ENCODE results near the gene ALKBH8. TPM values are rescaled to one million over a fixed set of nuclear protein-coding genes. Genes with fewer than 3 reads are reported as not detected.

ALKBH8 gene
- total RNA-seq (5.8 and 6.1 TPM in 2 replicates), polyA plus RNA-seq (3.5 and 6.5 TPM in 2 replicates)

- TF ChIP-seq CTCF (IDR thresholded peaks at IDR 0.05; ENCODE audit: low read depth, low read length) = no peak
- Histone ChIP-seq H3K9me3 (ENCODE audit: low read depth) (no peaks in the 10 kb centered on the region), H3K4me1 (ENCODE audit: low read depth) (peaks cover 10% of the 10 kb centered on the region), H3K36me3 (no peaks in the 10 kb centered on the region), H3K27ac (peak within 1 kb of the TSS; percentile 77), H3K4me3 (peak within 1 kb of the TSS; percentile 78), H3K27me3 (no peaks in the 10 kb centered on the region)
- DNase-seq (ENCODE audit: low read depth in 1 of 2, low spot score in 1 of 2) = peak; percentile 72 to 77
These were observed at the start of gene ALKBH8 for GRCh38 chr11:107565219-107565937. TSS of gene ALKBH8 (minus strand) at chr11:107565735. CDS start at chr11:107560893, 4,842 bp downstream.

- H3K4me3 ChIP-seq = no peak overlapping the region
- no peaks in the 10 kb centered on the region for H3K9me3 ChIP-seq (ENCODE audit: low read depth)
- TF ChIP-seq CTCF (IDR thresholded peaks at IDR 0.05; ENCODE audit: low read depth, low read length) = no peak
- H3K27me3 ChIP-seq = no peaks in the 10 kb centered on the region
- H3K27ac ChIP-seq = no peak overlapping the region
- no peaks in the 10 kb centered on the region for H3K4me1 ChIP-seq (ENCODE audit: low read depth)
- no peak for DNase-seq (ENCODE audit: low read depth in 1 of 2, low spot score in 1 of 2)
- no peaks in the 10 kb centered on the region for H3K36me3 ChIP-seq
These were observed 46.9 kb upstream of the ALKBH8 start for GRCh38 chr11:107612445-107612844.

GRCh38 chr11:107609400-107610218 is 44.1 kb upstream of the ALKBH8 start:
- Histone ChIP-seq H3K27me3 (no peaks in the 10 kb centered on the region), H3K4me3 (no peak overlapping the region), H3K4me1 (ENCODE audit: low read depth) (no peaks in the 10 kb centered on the region), H3K9me3 (ENCODE audit: low read depth) (no peaks in the 10 kb centered on the region), H3K36me3 (no peaks in the 10 kb centered on the region), H3K27ac (no peak overlapping the region)
- no peak for DNase-seq (ENCODE audit: low read depth in 1 of 2, low spot score in 1 of 2)
- no peak for TF ChIP-seq CTCF (IDR thresholded peaks at IDR 0.05; ENCODE audit: low read depth, low read length)

- TF ChIP-seq CTCF (IDR thresholded peaks at IDR 0.05; ENCODE audit: low read depth, low read length) = no peak
- Histone ChIP-seq H3K4me1 (ENCODE audit: low read depth) (no peaks in the 10 kb centered on the region), H3K36me3 (no peaks in the 10 kb centered on the region), H3K27ac (no peak overlapping the region), H3K9me3 (ENCODE audit: low read depth) (no peaks in the 10 kb centered on the region), H3K4me3 (no peak overlapping the region), H3K27me3 (no peaks in the 10 kb centered on the region)
- DNase-seq (ENCODE audit: low read depth in 1 of 2, low spot score in 1 of 2) = no peak
These were observed 43.3 kb upstream of the ALKBH8 start for GRCh38 chr11:107608809-107609208.

GRCh38 chr11:107606141-107606540 is 40.6 kb upstream of the ALKBH8 start:
- no peak for TF ChIP-seq CTCF (IDR thresholded peaks at IDR 0.05; ENCODE audit: low read depth, low read length)
- Histone ChIP-seq H3K27ac (no peak overlapping the region), H3K36me3 (no peaks in the 10 kb centered on the region), H3K4me1 (ENCODE audit: low read depth) (no peaks in the 10 kb centered on the region), H3K27me3 (no peaks in the 10 kb centered on the region), H3K4me3 (no peak overlapping the region), H3K9me3 (ENCODE audit: low read depth) (no peaks in the 10 kb centered on the region)
- no peak for DNase-seq (ENCODE audit: low read depth in 1 of 2, low spot score in 1 of 2)

All from cardiac muscle cell (in vitro differentiated cells and primary cell).